ENCODE results near the gene WBP2. TPM values are rescaled to one million over a fixed set of nuclear protein-coding genes. Genes with fewer than 3 reads are reported as not detected.

The WBP2 gene
- total RNA-seq: 28.1 and 30.2 TPM in 2 replicates

GRCh38 chr17:75855310-75856061 lies at the start of gene WBP2:
Gene WBP2, minus strand, starts transcription at chr17:75855335. Its CDS starts 38 bp downstream, at chr17:75855297.

GRCh38 chr17:75896415-75897159 lies 41.5 kb upstream of the WBP2 start, which contains the start of gene TRIM65:
Gene TRIM65, minus strand, starts transcription at chr17:75896951. Its CDS starts 14 bp downstream, at chr17:75896937.

GRCh38 chr17:75878174-75878998 lies 23.3 kb upstream of the WBP2 start, which contains the start of gene TRIM47:
Gene TRIM47, minus strand, starts transcription at chr17:75878581. Its CDS starts 33 bp downstream, at chr17:75878548.

GRCh38 chr17:75843577-75844529 lies 11.3 kb downstream of the WBP2 start, which contains the start of gene UNC13D:
Gene UNC13D, minus strand, starts transcription at chr17:75844404. Its CDS starts 67 bp downstream, at chr17:75844337.

Other genes with a start within 250 kb of the WBP2 start
- gene SMIM5, start 221.9 kb downstream of the WBP2 start, total RNA-seq: 1.3 and 5.1 TPM in 2 replicates
- 33.6 and 50.6 TPM in 2 replicates for gene RECQL5, start 188.2 kb downstream of the WBP2 start, total RNA-seq
- gene SAP30BP, start 188.0 kb downstream of the WBP2 start, total RNA-seq: 45.7 and 64.0 TPM in 2 replicates
- 30.2 and 274 TPM in 2 replicates for gene ITGB4, start 133.9 kb downstream of the WBP2 start, total RNA-seq
- 66.3 and 77.0 TPM in 2 replicates for gene GALK1, start 90.1 kb downstream of the WBP2 start, total RNA-seq
- gene UNK, start 70.5 kb downstream of the WBP2 start, total RNA-seq: 21.2 and 22.8 TPM in 2 replicates
- gene UNC13D, start 10.9 kb downstream of the WBP2 start, total RNA-seq: 204 and 275 TPM in 2 replicates
- gene TRIM47, start 23.2 kb upstream of the WBP2 start, total RNA-seq: 16.7 and 25.9 TPM in 2 replicates
- 19.4 and 21.2 TPM in 2 replicates for gene TRIM65, start 41.6 kb upstream of the WBP2 start, total RNA-seq
- 40.0 and 41.0 TPM in 2 replicates for gene MRPL38, start 49.5 kb upstream of the WBP2 start, total RNA-seq
- 7.3 and 28.7 TPM in 2 replicates for gene FBF1, start 85.7 kb upstream of the WBP2 start, total RNA-seq
- 147 TPM in 2 replicates for gene ACOX1, start 123.8 kb upstream of the WBP2 start, total RNA-seq
- 48.4 and 78.5 TPM in 2 replicates for gene TEN1, start 123.9 kb upstream of the WBP2 start, total RNA-seq
- gene CDK3, start 145.5 kb upstream of the WBP2 start, total RNA-seq: 4.7 and 4.8 TPM in 2 replicates
- gene EVPL, start 172.0 kb upstream of the WBP2 start, total RNA-seq: 9.4 and 33.3 TPM in 2 replicates
- gene SRP68, start 217.2 kb upstream of the WBP2 start, total RNA-seq: 31.8 and 32.3 TPM in 2 replicates
- gene GALR2, start 219.4 kb upstream of the WBP2 start, total RNA-seq: 0.22 TPM in 1 of 2 replicates, not detected in the other
- under 0.01 TPM in 1 of 2 replicates, not detected in the other for gene ZACN, start 223.8 kb upstream of the WBP2 start, total RNA-seq
- gene EXOC7, start 248.5 kb upstream of the WBP2 start, total RNA-seq: 99.7 and 118 TPM in 2 replicates

All from placental epithelial cell (primary cell).